Renal pelvis (tissue), 12 donors: ENCODE measurements around the gene FGF5. TPM values are rescaled to one million over a fixed set of nuclear protein-coding genes. Genes with fewer than 3 reads are reported as not detected.
"Not testable (repeated sequence)": the region's sequence is repeated elsewhere in the genome, so short reads cannot be mapped to it uniquely, and the experiment has no call there.

Experiments
- DNase-seq: peaks from one replicate; pipeline ENCODE4 v3.0.0-alpha.2; 2013
- long read RNA-seq, 16 experiments: transcript quantifications; one replicate each; lab custom pipeline, GENCODE V29; 2026
- polyA plus RNA-seq, 3 donors: library from polyadenylated mRNA; unstranded; fragments of 120-200 nt; gene quantifications; one replicate each; pipeline ENCODE4 v1.2.1, GENCODE V29; 2013; ENCODE audit not compliant: insufficient read length in 3 of 3

FGF5 gene, protein sequence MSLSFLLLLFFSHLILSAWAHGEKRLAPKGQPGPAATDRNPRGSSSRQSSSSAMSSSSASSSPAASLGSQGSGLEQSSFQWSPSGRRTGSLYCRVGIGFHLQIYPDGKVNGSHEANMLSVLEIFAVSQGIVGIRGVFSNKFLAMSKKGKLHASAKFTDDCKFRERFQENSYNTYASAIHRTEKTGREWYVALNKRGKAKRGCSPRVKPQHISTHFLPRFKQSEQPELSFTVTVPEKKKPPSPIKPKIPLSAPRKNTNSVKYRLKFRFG
- polyA plus RNA-seq, result under 1 TPM in 2 of 3 donors, not detected in 1; 0.01 to 0.09 TPM
- long read RNA-seq, donor 1, result 0 reads
- long read RNA-seq, donor 2, result 0 reads
- long read RNA-seq, donor 3, result 0 reads
- long read RNA-seq, donor 4, result 0 reads
- long read RNA-seq, donor 5, result 0 reads
- long read RNA-seq, donor 6, result 0 reads
- long read RNA-seq, donor 7, result 0 reads
- long read RNA-seq, donor 8, result 0 reads
- long read RNA-seq, donor 9, result 0 reads
- long read RNA-seq, donor 10, result 0 reads
- long read RNA-seq, donor 11, result 0 reads
- long read RNA-seq, donor 12, result 0 reads
- long read RNA-seq, donor 13, result 0 reads
- long read RNA-seq, donor 14, result 0 reads
- long read RNA-seq, donor 15, result 0 reads
- long read RNA-seq, donor 16, result 0 reads

- DNase-seq, result peak; percentile 59
Observed at GRCh38 chr4:80266253-80266901, at the start of gene FGF5. TSS of gene FGF5 (plus strand) at chr4:80266664. CDS start at chr4:80266825, 161 bp downstream.

DNA sequence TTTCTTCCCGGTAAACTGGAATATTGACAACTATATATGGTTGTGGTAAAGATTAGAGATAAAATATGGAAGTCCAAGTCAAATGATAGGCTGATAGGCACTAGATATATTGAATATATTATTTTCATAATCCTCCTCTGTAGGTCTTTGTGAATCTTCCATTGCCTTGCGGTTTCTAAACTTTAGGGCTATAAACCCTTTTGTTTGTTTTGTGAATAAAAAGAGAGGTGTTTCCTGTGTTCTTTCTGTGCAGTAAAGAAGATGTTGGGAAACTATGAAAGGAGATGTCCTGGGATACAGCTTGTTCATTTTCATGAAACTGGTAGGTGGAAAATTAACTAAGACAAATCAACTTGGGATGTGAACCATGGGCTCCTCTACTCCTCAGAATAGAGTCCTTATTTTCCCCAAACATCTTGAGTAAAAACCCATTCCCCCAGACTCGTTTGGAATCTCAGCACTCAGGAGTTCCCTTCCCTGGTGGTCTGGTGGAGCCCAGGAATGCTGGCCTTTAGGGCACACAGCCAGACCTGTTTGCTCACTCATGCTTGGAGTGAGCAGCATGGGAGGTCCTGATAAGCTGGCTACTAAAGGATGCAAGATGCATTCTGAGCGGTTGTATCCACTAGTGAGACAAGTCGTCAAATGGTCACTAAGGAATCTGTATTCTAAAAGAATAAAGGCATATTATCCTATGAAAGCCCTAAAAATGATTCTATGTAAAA lies 47.0 kb upstream of the FGF5 start:
- DNase-seq, result no peak

- no peak for DNase-seq
Observed at GRCh38 chr4:80220711-80221110, 45.8 kb upstream of the FGF5 start.

- no peak for DNase-seq
Observed at GRCh38 chr4:80221161-80221560, 45.3 kb upstream of the FGF5 start.

GRCh38 chr4:80225595-80225994 lies 40.9 kb upstream of the FGF5 start:
- no peak for DNase-seq

DNA sequence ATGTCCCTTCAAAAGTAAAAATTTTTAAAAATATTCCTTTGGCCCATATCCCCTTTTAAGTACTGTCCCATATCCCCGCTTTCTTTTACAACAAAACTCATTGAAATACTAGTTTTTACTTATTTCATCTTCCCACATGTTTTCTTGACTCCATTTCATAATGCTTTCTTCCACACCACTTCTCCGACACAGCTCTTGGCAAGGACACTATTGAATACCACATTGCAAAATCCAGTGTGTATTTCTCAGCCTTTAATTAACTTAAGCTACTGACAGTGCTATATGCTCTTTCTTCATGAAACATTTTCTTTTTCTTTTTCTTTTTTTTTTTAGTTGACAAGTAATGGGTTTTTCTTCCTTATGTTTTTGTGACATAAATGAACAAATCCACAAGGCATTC lies 40.4 kb upstream of the FGF5 start:
- no peak for DNase-seq

DNA sequence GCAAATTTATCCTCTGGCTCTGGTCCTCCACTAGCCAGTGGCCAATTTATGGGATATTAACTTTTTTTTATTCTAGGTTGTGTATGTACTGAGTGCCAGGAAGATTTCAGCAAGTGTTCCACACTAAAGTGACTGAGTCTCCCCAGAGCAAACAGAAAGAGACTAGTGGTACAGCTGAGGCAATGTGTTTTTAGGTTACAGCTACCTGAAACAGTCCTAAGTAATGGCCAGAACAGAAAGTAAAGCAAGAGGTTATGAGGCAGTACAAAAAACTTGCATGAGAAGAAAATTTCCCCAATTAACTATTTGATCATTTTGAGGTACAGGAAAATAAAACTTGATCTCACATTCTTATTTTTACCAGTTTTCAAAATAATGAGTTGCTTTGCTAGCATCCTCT lies 38.0 kb upstream of the FGF5 start:
- no peak for DNase-seq

- no peak for DNase-seq
Observed at GRCh38 chr4:80229128-80229527, 37.3 kb upstream of the FGF5 start.

DNA sequence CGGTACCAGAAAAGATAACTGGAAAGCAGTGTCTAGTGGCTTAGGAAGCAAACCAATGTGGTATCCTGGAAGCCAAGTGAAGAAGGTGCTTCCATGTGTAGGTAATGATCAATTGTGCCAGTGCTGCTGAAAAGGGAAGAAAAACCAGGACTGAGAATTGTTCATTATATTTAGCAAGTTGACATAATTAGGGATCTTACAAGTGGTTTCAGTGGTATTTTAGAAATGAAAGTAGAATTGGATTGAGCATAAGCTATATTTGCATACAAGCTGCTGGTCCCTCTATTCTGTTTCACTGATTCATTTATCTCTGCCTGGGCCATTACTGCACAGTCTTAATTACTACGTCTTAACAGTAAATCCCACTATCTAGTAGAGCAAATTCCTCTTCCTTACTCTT lies 36.9 kb upstream of the FGF5 start:
- no peak for DNase-seq

DNA sequence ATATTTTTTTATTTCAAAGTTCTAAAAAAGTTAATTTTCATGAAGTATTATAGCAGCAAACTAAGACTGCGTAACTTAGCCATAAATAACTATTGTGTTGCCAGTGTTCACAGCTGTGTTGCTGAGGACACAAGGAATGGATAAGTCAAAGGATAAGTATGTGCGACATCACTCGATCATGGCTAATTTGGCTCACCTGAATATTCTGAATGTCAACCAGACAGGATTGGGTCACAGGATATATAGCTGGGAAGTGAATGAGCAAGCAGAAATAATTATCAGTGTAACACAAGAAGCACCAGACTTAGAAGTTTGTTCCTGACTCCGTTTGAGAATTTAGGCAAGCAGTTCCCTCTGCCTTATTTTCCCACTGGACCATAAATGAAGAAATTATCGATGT lies 35.3 kb upstream of the FGF5 start:
- DNase-seq, result no peak

GRCh38 chr4:80232707-80233370 lies 33.6 kb upstream of the FGF5 start:
- no peak for DNase-seq

- no peak for DNase-seq
Observed at GRCh38 chr4:80233390-80233789, 33.1 kb upstream of the FGF5 start.

DNA sequence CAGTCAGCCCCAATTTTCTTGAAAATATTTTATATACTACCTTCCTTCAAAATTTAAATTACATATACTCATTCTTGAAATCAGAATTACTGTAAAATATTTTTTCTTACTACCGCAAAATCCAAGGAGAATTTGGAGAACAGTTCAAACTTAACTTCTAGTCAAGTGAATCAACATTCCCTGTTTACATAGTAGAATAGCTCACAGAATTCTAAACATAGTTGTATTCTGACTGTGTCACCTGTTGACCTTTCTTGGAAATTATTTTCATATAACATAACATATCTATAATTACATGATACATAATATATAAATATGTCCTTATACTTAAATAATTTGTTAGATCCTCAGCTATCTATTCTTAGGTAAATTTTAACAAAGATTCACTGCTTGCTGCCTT lies 31.0 kb upstream of the FGF5 start:
- DNase-seq, result no peak

GRCh38 chr4:80237992-80238391 lies 28.5 kb upstream of the FGF5 start:
- no peak for DNase-seq

- DNase-seq, result no peak
Observed at GRCh38 chr4:80239480-80240150, 26.8 kb upstream of the FGF5 start.

DNA sequence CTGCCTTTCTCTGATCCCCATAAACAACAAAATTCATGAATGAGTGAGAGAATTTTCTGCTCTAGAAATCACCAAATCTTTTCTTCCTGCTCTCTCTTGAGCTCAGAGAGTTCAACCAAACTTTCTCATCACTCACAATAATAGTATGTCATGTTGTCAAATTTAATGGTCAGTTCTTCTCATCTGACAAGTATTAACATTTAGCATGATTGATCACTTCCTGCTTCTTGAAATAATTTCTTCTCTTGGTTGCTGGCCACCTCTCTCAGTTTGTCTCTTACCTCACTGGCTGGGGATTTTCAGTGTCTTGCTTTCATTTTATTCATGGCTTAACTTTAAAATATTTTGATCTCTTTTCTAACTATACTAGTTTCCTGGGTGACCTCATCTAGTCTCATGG lies 25.5 kb upstream of the FGF5 start:
- DNase-seq, result no peak

- DNase-seq, result no peak
Observed at GRCh38 chr4:80243274-80244018, 23.0 kb upstream of the FGF5 start.

DNA sequence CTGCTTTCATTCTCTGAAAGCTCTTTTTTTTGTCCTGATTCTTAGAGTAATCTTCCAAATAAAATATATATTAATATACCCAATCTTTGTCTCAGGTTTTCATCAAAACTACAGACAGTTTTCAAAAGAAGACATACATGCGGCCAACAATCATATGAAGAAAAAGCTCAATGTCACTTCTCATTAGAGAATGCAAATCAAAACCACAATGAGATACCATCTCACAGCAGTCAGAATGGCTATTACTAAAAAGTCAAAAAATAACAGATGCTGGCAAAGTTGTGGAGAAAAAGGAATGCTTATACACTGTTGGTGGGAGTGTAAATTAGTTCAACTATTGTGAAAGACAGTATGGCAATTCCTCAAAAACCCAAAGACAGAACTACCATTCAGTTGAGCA lies 19.0 kb upstream of the FGF5 start:
- not testable (repeated sequence) for DNase-seq

DNA sequence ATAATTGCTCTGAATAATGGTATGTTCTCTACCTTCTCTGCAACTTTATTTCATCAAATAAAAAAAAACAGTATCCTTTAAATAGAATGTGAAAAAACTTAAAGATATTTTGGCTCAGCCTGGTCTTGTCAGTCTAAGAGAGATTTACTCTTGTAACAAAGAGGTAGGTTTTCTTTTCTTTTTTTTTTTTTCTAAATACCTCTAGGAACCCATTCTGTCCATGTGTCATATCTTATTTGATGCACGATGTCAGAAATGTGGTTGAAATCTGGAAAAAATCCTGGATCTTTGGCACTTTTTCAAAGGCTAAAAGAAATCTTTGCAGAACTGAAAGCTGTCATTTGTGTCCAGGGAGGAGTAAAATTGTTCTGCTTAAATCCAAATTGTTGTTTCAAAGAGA lies 17.3 kb upstream of the FGF5 start:
- no peak for DNase-seq

DNA sequence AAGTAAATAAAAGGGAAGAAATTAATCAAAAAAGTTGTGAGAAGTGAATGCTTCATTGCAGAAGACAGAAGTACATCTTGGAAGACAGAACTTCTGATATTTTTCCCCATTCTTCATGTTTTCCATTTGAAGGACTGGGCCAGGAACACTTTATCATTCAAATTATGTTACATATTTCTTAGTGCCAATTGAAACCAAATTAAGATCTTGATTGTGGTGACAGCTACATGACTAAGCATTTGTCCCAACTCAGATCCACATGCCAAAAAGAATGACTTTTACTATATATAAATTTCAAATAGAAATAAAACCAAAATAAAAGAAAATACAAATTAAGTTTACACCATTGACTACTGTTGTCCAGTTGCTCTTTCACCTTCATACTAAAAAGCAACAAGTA lies 14.0 kb upstream of the FGF5 start:
- no peak for DNase-seq

DNA sequence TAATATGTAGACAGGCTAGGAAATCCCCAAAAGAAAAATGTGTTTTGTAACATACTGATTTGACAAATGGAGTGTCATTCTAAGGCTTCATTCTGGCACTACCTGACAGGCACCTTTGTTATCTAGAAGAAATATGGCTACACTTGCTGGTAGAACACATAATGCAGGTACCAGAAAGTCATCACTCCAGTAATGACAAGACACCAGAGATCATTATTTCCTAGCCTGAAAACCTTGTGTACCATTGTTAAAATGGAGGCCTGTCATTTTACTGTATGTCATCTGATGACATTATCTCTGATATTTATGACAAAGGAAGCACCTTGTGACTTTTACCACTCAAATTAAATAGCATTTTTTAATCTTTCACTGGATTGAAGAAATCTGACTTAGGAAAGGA lies 13.5 kb upstream of the FGF5 start:
- DNase-seq, result no peak
